HPDE6-E6E7 (cell line): ENCODE results near the gene PLXNC1.

Source experiments
- DNase-seq: peaks from one replicate; pipeline ENCODE4 v3.0.0; 2011; ENCODE audit warnings: missing footprints; ENCODE audit errors: extremely low spot score

PLXNC1 gene

DNA sequence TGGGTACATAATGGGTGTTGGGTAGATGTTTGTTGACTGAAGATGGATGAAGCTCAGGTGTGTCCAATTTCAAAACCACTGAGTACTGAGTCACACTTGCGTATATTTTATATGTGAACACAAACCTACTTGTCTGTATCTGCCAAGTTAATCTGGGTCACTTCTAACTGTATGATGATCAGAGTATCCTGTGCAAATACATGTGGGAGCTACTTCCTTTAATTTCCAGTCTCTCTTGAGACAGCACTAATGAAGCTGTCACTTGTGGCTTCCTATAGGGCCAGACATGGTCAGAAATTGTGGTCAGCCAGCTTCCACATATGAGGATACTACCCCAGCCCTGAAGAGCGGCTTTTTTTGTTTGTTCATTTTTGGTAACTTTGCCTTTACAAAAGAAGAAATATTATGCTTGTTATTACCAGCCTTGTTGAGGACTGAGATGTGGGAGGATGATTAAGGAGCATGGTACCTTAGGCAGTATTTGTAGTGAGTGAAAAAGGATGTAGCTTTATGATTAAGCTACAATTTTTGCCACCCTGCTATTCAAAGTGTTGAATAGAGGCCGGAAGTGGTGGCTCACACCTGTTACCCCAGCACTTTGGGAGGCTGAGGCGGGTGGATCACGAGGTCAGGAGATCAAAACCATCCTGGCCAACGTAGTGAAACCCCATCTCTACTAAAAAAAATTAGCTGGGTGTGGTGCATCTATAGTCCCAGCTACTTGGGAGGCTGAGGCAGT lies 32.4 kb downstream of the PLXNC1 start:
- DNase-seq, result no peak

DNA sequence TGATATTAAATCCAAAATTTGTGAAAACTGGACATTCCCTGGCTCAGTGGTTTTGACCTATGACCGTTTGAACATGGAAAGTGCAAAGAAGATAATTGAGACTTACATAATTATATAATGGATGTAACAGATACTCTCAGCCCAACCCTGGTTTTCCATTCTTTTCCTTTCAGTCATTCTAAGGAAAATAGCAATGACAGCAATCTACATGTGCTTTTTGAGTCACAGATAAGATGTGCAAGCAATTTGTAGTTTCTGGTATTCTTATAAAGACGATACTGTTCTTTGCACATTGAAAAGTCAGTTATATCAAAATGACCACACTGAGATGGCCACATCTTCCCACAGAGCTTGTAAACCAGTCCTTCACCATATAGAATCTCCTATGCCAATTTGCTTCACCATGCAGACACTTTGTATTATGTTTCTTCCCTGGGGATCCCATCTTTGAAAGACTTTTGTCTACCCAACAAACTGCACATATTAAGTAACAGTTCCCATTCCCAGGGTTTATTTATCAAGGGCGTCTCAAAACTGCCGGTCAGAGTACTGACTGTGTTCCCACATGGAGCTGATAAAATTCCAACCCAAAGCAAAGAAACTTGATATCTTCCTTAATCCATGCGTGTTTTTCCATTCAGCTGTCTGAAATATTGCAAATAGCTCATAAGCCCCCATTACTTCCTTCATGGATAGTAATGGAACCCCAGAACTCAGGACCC lies 34.8 kb downstream of the PLXNC1 start:
- DNase-seq, result no peak

DNA sequence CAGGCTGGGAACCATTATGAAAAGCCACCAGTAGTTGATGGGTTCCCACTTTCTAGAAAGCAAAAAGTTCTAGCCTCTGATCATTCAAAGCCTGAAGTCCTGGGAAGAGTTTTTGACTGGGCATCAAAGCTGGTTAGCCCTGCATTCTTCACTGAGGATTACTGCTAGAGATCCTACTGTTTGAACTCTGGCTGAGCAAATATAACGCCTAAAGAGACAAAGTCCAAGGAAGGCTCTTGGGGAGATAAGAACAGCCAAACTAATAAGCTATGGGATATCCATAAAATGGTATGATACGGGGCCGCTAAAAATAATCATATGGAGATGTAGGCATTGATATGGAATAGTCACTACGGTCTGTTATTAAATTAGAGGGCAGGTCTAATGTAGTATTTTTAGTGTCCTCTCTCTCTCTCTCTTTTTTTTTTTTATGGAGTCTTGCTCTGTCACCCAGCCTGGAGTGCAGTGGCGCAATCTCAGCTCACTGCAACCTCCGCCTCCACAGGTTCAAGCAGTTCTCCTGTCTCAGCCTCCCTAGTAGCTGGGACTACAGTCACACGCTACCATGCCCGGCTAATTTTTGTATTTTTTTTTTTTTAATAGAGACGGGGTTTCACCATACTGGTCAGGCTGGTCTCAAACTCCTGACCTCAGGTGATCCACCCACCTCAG lies 35.5 kb downstream of the PLXNC1 start:
- no peak for DNase-seq

DNA sequence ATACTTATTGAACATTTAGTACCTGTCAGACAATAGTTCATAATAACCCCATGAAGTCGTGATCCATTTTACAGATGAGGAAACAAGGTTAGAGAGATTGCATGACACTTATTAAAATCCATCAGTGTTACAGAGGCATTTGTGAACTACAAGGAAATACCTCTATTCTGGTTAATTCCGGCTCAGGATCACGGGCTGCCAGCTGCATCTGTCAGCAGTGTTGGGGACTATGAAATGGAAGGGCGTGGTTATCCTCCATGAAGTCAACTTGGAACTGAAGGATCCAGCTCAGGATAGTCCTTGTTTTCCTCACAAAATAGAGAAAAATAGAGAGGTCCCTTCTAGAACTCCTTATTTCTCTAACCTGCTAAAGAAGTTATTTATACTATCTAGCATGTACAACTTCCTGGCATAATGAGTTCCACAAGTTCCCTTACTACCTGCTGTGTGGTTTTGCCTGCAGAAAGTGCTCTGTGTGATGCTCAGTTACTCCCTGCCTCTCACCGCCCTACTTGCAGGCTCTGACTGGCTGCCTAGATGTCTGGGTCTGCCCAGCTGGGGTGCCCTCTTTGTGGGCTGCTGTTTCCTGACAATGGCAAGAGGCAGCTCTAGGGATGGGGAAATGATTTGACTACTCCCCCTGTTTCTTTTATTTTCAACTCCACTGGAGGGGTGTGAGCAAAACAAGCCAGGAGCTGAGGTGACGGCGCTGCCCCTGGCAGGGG lies 36.8 kb downstream of the PLXNC1 start:
- no peak for DNase-seq

GRCh38 chr12:94185801-94186200 lies 37.4 kb downstream of the PLXNC1 start:
- DNase-seq, result no peak

GRCh38 chr12:94186278-94187241 lies 38.2 kb downstream of the PLXNC1 start:
- no peak for DNase-seq

GRCh38 chr12:94187361-94187760 lies 39.0 kb downstream of the PLXNC1 start:
- DNase-seq, result no peak

- DNase-seq, result no peak
Measured at GRCh38 chr12:94190623-94191022, 42.2 kb downstream of the PLXNC1 start.

GRCh38 chr12:94191023-94191422 lies 42.6 kb downstream of the PLXNC1 start:
- no peak for DNase-seq

DNA sequence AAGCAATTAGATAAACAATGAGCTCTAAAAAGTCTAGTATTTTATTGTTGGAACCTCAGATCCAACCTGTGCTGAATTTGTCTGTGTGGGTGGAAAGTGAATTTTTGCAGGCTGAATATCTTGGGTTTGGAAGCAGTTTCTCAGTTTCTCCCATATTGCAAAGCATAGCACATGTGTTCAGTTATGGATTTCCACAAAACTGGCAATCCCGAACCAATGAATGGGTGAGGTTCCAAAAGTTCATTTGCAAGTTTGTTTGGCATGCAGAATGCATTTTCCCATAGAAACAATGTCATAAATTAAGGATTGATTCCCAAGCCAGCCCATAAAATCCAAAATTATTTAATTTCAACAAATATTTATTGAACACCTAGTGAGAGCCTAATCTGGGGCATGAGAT lies 43.4 kb downstream of the PLXNC1 start:
- DNase-seq, result no peak

DNA sequence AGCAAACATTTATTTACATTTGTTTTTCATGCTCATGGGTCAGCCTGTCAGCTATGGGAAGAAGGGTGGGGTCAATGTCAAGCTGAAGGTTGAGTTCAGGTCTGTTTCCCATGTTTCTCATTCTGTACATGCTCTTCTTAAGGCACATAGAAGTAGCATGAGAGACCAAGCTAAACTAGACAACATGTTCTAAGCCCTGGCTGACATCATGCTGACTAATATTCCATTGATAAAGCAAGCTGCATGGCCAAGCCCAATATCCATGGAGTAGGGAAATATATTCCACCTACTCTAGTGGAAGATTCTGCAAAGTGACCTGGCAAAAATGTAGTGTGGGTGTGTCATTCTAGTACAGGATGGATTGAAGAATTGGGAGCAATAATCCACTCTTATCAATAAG lies 44.1 kb downstream of the PLXNC1 start:
- no peak for DNase-seq

DNA sequence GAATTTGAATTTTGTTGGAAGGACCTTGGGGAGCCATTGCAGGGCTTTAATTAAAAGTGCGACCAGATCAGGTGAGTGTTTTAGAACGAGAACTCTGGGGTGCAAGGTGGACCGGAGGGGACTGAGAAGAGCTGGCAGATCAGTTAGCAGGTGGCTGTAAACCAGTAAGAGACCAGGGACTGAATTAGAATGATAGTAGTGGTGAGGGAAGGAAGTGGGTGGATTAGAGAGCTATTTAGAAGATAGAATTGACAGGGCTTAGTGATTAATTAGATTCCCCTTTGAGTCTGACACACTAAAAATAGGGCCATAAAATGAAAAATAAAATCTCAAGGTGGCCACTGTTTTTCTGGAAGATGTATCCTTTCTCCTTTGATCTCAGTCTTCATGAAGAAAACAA lies 44.8 kb downstream of the PLXNC1 start:
- no peak for DNase-seq

DNA sequence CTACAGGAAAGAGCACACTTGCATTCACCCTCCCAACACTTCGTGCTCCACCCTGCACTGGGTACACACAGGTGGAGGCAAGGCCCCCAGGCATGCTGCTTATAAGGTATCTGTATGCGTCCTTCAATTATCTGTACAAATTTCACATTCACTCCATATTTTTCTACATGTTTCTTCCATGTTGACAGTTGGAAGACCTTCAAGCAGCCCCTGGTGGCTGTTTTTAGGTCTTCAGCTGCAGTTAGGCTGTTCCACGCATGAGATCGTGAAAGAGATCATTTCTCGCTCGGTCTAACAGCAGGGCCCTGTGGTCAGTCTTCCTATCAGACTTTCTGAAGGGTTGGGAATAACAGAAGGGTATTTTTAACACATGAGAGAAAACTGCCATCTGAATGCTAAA lies 47.1 kb downstream of the PLXNC1 start:
- no peak for DNase-seq

DNA sequence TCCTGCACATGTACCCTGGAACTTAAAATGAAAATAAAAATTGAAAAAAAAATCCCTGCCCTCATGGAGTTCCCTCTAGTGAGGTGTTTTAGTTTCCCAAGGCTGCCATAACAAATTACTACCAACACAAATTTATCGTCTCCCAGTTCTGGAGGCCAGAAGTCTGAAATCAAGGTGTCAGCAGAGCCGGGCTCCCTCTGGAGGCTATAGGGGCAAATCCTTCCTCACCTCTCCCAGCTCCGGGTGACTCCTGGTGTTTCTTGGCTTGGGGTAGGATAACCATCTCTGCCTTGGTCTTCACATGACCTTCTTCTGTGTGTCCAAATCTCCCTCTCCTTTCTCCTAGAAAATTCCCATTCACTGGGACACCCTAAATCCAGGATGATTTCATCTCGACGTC lies 50.1 kb downstream of the PLXNC1 start:
- no peak for DNase-seq

- no peak for DNase-seq
Measured at GRCh38 chr12:94198872-94199271, 50.5 kb downstream of the PLXNC1 start.

DNA sequence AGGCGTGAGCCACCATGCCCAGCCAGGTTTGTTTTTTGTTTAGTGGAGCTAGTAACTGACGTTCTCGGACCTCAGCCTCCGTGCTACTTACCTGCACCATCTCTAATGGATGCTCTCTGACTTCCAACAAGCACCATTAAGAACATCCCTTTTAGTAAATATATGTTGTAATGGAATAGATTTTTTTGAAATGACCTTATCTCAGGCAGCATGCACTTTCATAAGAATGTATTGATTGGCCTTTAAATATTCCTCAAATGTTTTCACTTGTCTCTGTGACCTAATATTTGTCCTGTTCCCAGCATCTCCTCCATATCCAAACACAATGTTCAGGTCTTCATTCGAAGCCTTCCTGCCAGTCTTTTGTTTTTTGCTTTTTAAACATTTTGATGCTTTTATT lies 51.7 kb downstream of the PLXNC1 start:
- DNase-seq, result no peak

DNA sequence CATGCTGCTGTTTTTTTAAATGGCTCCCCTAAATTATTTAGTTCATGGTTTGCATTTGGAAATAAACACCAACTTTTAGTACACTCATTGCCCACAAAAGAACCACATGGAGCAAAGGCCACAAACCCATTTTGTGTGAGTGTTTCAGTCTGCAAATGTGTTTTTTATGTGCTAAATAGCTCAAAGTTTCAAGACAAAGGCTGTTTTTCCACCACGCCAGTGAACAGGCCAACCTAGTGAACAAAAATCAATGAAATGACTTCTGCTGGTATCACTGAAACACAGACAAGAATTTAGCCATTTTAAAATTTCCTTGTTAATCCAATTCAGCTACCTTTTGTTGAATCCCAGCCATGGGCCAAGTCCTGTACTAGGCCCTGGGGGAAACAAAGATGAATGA lies 52.3 kb downstream of the PLXNC1 start:
- no peak for DNase-seq

DNA sequence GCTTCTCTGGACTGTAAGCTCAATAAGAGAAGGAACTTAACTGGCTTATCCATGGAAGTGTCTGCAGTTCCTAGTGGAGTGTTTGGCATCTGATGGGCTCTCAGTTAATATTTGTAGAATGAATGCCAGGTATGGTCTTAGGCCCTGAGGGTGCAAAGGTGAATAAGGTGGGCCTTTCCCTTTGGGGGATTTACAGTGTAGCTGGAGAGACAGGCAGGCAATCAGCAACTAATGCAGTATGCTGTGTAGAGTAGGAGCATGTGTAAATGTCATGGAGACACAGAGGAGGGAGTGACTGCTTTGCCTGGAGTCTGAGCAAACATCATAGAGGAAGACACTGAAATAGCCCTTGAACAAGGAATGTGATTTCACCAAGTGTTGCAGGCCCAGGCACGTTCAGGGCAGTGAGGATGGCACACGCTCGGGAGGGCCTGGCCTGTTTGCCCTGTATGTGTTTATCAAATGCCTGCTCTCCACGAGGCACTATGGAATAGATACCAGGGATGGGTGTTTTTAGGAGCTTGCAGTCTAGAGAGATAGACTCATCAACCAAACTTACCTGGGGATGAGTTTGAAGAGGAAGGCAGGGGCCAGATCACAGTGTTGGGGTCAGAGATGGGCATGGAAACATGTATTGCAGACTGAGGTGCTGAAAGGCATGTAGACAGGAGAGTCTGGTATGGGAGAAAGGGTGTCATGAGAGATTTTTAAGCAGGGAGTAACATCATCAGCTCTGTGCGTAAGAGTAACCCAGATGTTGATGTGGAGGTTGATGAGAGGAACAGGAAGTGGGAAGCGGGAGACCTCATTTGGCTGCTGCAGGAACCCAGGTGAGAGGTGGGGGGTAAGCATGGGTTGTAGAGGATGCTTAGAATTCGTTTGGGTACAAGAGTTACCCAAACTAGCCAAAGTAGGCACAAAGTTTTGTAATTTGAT lies 54.1 kb downstream of the PLXNC1 start:
- DNase-seq, result peak; percentile 63

DNA sequence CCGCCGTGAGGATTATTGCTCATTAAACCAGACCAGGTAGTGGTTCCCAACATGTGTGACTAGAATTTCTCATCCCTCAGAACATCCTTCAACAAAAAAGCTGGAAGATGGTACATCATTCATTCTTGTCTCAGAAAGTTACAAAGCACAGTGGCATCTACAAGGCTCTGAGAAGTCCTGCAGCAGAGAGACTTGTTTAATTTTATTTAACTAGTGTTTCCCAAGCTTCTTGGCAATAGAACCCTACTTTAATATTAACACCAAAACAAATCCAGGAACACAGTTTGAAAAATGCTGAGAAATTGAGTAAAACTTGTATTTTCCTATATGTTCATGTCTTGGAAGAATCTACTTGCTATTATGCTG lies 54.8 kb downstream of the PLXNC1 start:
- no peak for DNase-seq

- DNase-seq, result no peak
Measured at GRCh38 chr12:94203796-94204195, 55.4 kb downstream of the PLXNC1 start.
